H1 (cell line): ENCODE data around the gene CYB5B. TPM values are rescaled to one million over a fixed set of nuclear protein-coding genes. Genes with fewer than 3 reads are reported as not detected.

ENCODE experiments used
- E2F6 ChIP-seq: IDR thresholded peaks from 2 replicates; pipeline ENCODE4 v1.6.1; 2012; ENCODE audit warnings: inconsistent platforms
- EGR1 ChIP-seq: IDR thresholded peaks from 2 replicates; pipeline ENCODE4 v1.6.1; 2011; ENCODE audit warnings: low read depth, low read length, borderline replicate concordance
- MAX ChIP-seq: IDR thresholded peaks from 2 replicates; pipeline ENCODE4 v1.6.1; 2012; ENCODE audit warnings: inconsistent platforms
- RBBP5 ChIP-seq: IDR thresholded peaks from 2 replicates; pipeline ENCODE4 v1.7.1; 2012; ENCODE audit warnings: low read depth, mild to moderate bottlenecking, inconsistent platforms, low read length, moderate library complexity, borderline replicate concordance
- polyA plus RNA-seq, 7 experiments: library from polyadenylated mRNA; depleted of rRNA in 3 of 7; stranded (reverse) in 5 of 7; unstranded in 2 of 7; fragments of >200 nt in 5 of 7; fragments of 200-250 nt in 2 of 7; gene quantifications; 1 replicate in 5 of 7; 2 replicates in 1 of 7; 4 replicates in 1 of 7; pipeline versions ENCODE4 v1.2.1 to v1.2.3, GENCODE V29; 2011 to 2013; ENCODE audit warnings: missing spikeins in 2 of 7, mixed read lengths in 2 of 7
- total RNA-seq: library from RNA; stranded (reverse); fragmentation: NEBNext Ultra II Directional; extraction: Animal tissue kit (Norgen Biotek cat#: 25700); gene quantifications from 2 replicates; pipeline ENCODE4 v1.2.1, GENCODE V29; 2021

CYB5B gene
- total and polyA plus RNA-seq, 2 of the 8 experiments (the other 6 are each of a cell fraction or from before 2014, with no cell fraction given): 108 to 127 TPM

GRCh38 chr16:69478685-69479084 lies 54.3 kb downstream of the CYB5B start (continued):
- TF ChIP-seq RBBP5: no peak
- TF ChIP-seq MAX: no peak
- no peak for TF ChIP-seq E2F6
- no peak for TF ChIP-seq EGR1
